Stimulated activated naive CD8-positive, alpha-beta T cell treated with anti-CD3 and anti-CD28 coated beads, Interleukin-15, amount 100 ng/mL, for 72 hours (primary cell): ENCODE data around the gene VPS13C.

Experiments used
- ATAC-seq: fragments of 150-1000 bp; cut with Tn5 transposase; 2 replicates; pipeline ENCODE4 v1.10.0; 2021; ENCODE audit warnings: mild to moderate bottlenecking, moderate library complexity
- DNase-seq, 2 donors: peaks; one replicate each; pipeline ENCODE4 v3.0.0; 2021 to 2022
- H3K27ac Mint-ChIP-seq, 2 donors: one replicate each; pipeline ENCODE4 v1.8.0; 2022; ENCODE audit warnings: mild to moderate bottlenecking in 2 of 2, mixed read lengths in 2 of 2, moderate library complexity in 2 of 2
- H3K27me3 Mint-ChIP-seq: one replicate; pipeline ENCODE4 v1.8.0; 2022; ENCODE audit warnings: mixed read lengths
- H3K4me1 Mint-ChIP-seq: one replicate; pipeline ENCODE4 v1.8.0; 2022; ENCODE audit warnings: mild to moderate bottlenecking, mixed read lengths
- H3K4me3 Mint-ChIP-seq, 2 donors: one replicate each; pipeline ENCODE4 v1.8.0; 2022; ENCODE audit warnings: mild to moderate bottlenecking in 2 of 2, mixed read lengths in 2 of 2, moderate library complexity in 1 of 2
- H3K9me3 Mint-ChIP-seq, 2 donors: one replicate each; pipeline ENCODE4 v1.8.0; 2022; ENCODE audit warnings: mixed read lengths in 2 of 2

Gene VPS13C

GRCh38 chr15:61943992-61944391 is 116.3 kb downstream of the VPS13C start:
- no peaks in the 10 kb centered on the region for H3K9me3 Mint-ChIP-seq
- H3K4me1 Mint-ChIP-seq, result no peaks in the 10 kb centered on the region
- no peak for ATAC-seq
- H3K27me3 Mint-ChIP-seq, result no peaks in the 10 kb centered on the region
- H3K4me3 Mint-ChIP-seq, result no peak overlapping the region
- no peak overlapping the region for H3K27ac Mint-ChIP-seq
- no peak for DNase-seq

GRCh38 chr15:61938249-61938648 is 122.0 kb downstream of the VPS13C start:
- Mint-ChIP-seq H3K9me3 (no peaks in the 10 kb centered on the region), H3K27ac (peak overlapping the region in 1 of 2 donors; percentile 34), H3K27me3 (no peaks in the 10 kb centered on the region), H3K4me3 (no peak overlapping the region), H3K4me1 (no peaks in the 10 kb centered on the region)
- DNase-seq (no peak), ATAC-seq (no peak)

- Mint-ChIP-seq H3K4me3 (no peak overlapping the region), H3K27ac (no peak overlapping the region), H3K27me3 (no peaks in the 10 kb centered on the region), H3K4me1 (no peaks in the 10 kb centered on the region), H3K9me3 (no peaks in the 10 kb centered on the region)
- ATAC-seq (no peak), DNase-seq (no peak)
These were observed 123.6 kb downstream of the VPS13C start for GRCh38 chr15:61936528-61937195.

GRCh38 chr15:61935493-61935892 is 124.8 kb downstream of the VPS13C start:
- ATAC-seq (no peak), DNase-seq (no peak)
- Mint-ChIP-seq H3K9me3 (no peaks in the 10 kb centered on the region), H3K27me3 (no peaks in the 10 kb centered on the region), H3K4me3 (no peak overlapping the region), H3K27ac (no peak overlapping the region), H3K4me1 (no peaks in the 10 kb centered on the region)

GRCh38 chr15:61929452-61929851 is 130.8 kb downstream of the VPS13C start:
- no peaks in the 10 kb centered on the region for H3K4me1 Mint-ChIP-seq
- no peaks in the 10 kb centered on the region for H3K27me3 Mint-ChIP-seq
- H3K9me3 Mint-ChIP-seq, result no peaks in the 10 kb centered on the region
- no peak for ATAC-seq
- DNase-seq, result no peak
- H3K4me3 Mint-ChIP-seq, result no peak overlapping the region
- H3K27ac Mint-ChIP-seq, result no peak overlapping the region

- H3K4me3 Mint-ChIP-seq, result no peak overlapping the region
- H3K27me3 Mint-ChIP-seq, result no peaks in the 10 kb centered on the region
- H3K27ac Mint-ChIP-seq, result no peak overlapping the region
- H3K4me1 Mint-ChIP-seq, result no peaks in the 10 kb centered on the region
- no peaks in the 10 kb centered on the region for H3K9me3 Mint-ChIP-seq
- no peak for DNase-seq
- ATAC-seq, result no peak
These were observed 137.1 kb downstream of the VPS13C start for GRCh38 chr15:61923173-61923572.

- no peak for ATAC-seq
- no peak overlapping the region for H3K4me3 Mint-ChIP-seq
These were observed 139.2 kb downstream of the VPS13C start for GRCh38 chr15:61921093-61921492.

GRCh38 chr15:61917457-61917856 is 142.8 kb downstream of the VPS13C start:
- H3K9me3 Mint-ChIP-seq, result no peaks in the 10 kb centered on the region
- no peak for ATAC-seq
- H3K27me3 Mint-ChIP-seq, result no peaks in the 10 kb centered on the region
- H3K4me3 Mint-ChIP-seq, result no peak overlapping the region
- DNase-seq, result no peak
- H3K4me1 Mint-ChIP-seq, result no peaks in the 10 kb centered on the region
- H3K27ac Mint-ChIP-seq, result no peak overlapping the region

More at GRCh38 chr15:61921093-61921492, 139.2 kb downstream of the VPS13C start:
- DNase-seq, result no peak
- no peak overlapping the region for H3K27ac Mint-ChIP-seq
- H3K4me1 Mint-ChIP-seq, result no peaks in the 10 kb centered on the region
- H3K9me3 Mint-ChIP-seq, result no peaks in the 10 kb centered on the region
- H3K27me3 Mint-ChIP-seq, result no peaks in the 10 kb centered on the region

- no peaks in the 10 kb centered on the region for H3K27me3 Mint-ChIP-seq
- no peaks in the 10 kb centered on the region for H3K9me3 Mint-ChIP-seq
- H3K4me1 Mint-ChIP-seq, result no peaks in the 10 kb centered on the region
- no peak for ATAC-seq
- H3K27ac Mint-ChIP-seq, result no peak overlapping the region
- H3K4me3 Mint-ChIP-seq, result no peak overlapping the region
- DNase-seq, result no peak
These were observed 144.1 kb downstream of the VPS13C start for GRCh38 chr15:61916104-61916503.

- no peak for ATAC-seq
- Mint-ChIP-seq H3K4me1 (no peaks in the 10 kb centered on the region), H3K27ac (no peak overlapping the region), H3K4me3 (no peak overlapping the region), H3K27me3 (no peaks in the 10 kb centered on the region), H3K9me3 (no peaks in the 10 kb centered on the region)
- DNase-seq, result no peak
These were observed 144.6 kb downstream of the VPS13C start for GRCh38 chr15:61915640-61916039.

GRCh38 chr15:61910839-61911369 is 149.3 kb downstream of the VPS13C start:
- no peak overlapping the region for H3K27ac Mint-ChIP-seq
- no peaks in the 10 kb centered on the region for H3K4me1 Mint-ChIP-seq
- no peak for DNase-seq
- H3K9me3 Mint-ChIP-seq, result no peaks in the 10 kb centered on the region
- H3K4me3 Mint-ChIP-seq, result no peak overlapping the region
- ATAC-seq, result no peak
- H3K27me3 Mint-ChIP-seq, result no peaks in the 10 kb centered on the region

GRCh38 chr15:61908241-61908640 is 152.0 kb downstream of the VPS13C start:
- Mint-ChIP-seq H3K9me3 (peaks cover 7 to 10% of the 10 kb centered on the region in 2 donors), H3K27ac (no peak overlapping the region), H3K27me3 (no peaks in the 10 kb centered on the region), H3K4me1 (no peaks in the 10 kb centered on the region), H3K4me3 (no peak overlapping the region)
- DNase-seq (no peak), ATAC-seq (no peak)

- DNase-seq, result no peak
- no peaks in the 10 kb centered on the region for H3K4me1 Mint-ChIP-seq
- no peak overlapping the region for H3K27ac Mint-ChIP-seq
- no peaks in the 10 kb centered on the region for H3K27me3 Mint-ChIP-seq
- ATAC-seq, result no peak
- H3K4me3 Mint-ChIP-seq, result no peak overlapping the region
- H3K9me3 Mint-ChIP-seq, result peaks cover 7 to 12% of the 10 kb centered on the region in 2 donors
These were observed 152.5 kb downstream of the VPS13C start for GRCh38 chr15:61907753-61908086.

GRCh38 chr15:61906961-61907752 is 153.1 kb downstream of the VPS13C start:
- Mint-ChIP-seq H3K9me3 (peaks cover 11 to 17% of the 10 kb centered on the region in 2 donors), H3K27me3 (no peaks in the 10 kb centered on the region), H3K4me3 (no peak overlapping the region), H3K4me1 (no peaks in the 10 kb centered on the region), H3K27ac (no peak overlapping the region)
- DNase-seq, result no peak
- no peak for ATAC-seq

GRCh38 chr15:61893146-61893545 is 167.1 kb downstream of the VPS13C start:
- H3K27ac Mint-ChIP-seq, result no peak overlapping the region
- peaks cover 12% of the 10 kb centered on the region for H3K4me1 Mint-ChIP-seq
- H3K4me3 Mint-ChIP-seq, result no peak overlapping the region
- H3K9me3 Mint-ChIP-seq, result peaks cover 26 to 46% of the 10 kb centered on the region in 2 donors
- no peak for DNase-seq
- no peak for ATAC-seq
- no peaks in the 10 kb centered on the region for H3K27me3 Mint-ChIP-seq

- Mint-ChIP-seq H3K4me3 (no peak overlapping the region), H3K27me3 (no peaks in the 10 kb centered on the region), H3K27ac (no peak overlapping the region), H3K9me3 (peaks cover 26 to 39% of the 10 kb centered on the region in 2 donors), H3K4me1 (peaks cover 12% of the 10 kb centered on the region)
- ATAC-seq (no peak), DNase-seq (no peak)
These were observed 168.1 kb downstream of the VPS13C start for GRCh38 chr15:61892140-61892539.
